Pulmonary artery endothelial cell (primary cell): ENCODE measurements around the gene DPY19L3. TPM values are rescaled to one million over a fixed set of nuclear protein-coding genes. Genes with fewer than 3 reads are reported as not detected.
"Not testable (repeated sequence)": the region's sequence is repeated elsewhere in the genome, so short reads cannot be mapped to it uniquely, and the experiment has no call there.

Experiments
- DNase-seq: peaks from one replicate; pipeline ENCODE4 v3.0.0-alpha.2; 2011; ENCODE audit warnings: low read depth, low spot score
- total RNA-seq: library from RNA; depleted of rRNA; stranded (reverse); fragments of >200 nt; gene quantifications from 2 replicates; pipeline ENCODE4 v1.2.3, GENCODE V29; 2014

Gene DPY19L3
- total RNA-seq, 1 donor from 2014 or later: 22.7 TPM

GRCh38 chr19:32442650-32443049 lies 37.1 kb downstream of the DPY19L3 start:
- no peak for DNase-seq

- not testable (repeated sequence) for DNase-seq
Measured at GRCh38 chr19:32447534-32447933, 42.0 kb downstream of the DPY19L3 start.

- DNase-seq: no peak
Measured at GRCh38 chr19:32448026-32448425, 42.5 kb downstream of the DPY19L3 start.

GRCh38 chr19:32450217-32450616 lies 44.6 kb downstream of the DPY19L3 start:
- no peak for DNase-seq

GRCh38 chr19:32453736-32454135 lies 48.2 kb downstream of the DPY19L3 start:
- DNase-seq: no peak

- DNase-seq: no peak
Measured at GRCh38 chr19:32456406-32456805, 50.8 kb downstream of the DPY19L3 start.

- no peak for DNase-seq
Measured at GRCh38 chr19:32457571-32458158, 52.1 kb downstream of the DPY19L3 start.

GRCh38 chr19:32458500-32459123 lies 53.0 kb downstream of the DPY19L3 start:
- no peak for DNase-seq

GRCh38 chr19:32459204-32459865 lies 53.8 kb downstream of the DPY19L3 start:
- no peak for DNase-seq

GRCh38 chr19:32460476-32460875 lies 54.9 kb downstream of the DPY19L3 start:
- DNase-seq: no peak

GRCh38 chr19:32464279-32464678 lies 58.7 kb downstream of the DPY19L3 start:
- no peak for DNase-seq

GRCh38 chr19:32465176-32465575 lies 59.6 kb downstream of the DPY19L3 start:
- DNase-seq: no peak

GRCh38 chr19:32469795-32470194 lies 64.2 kb downstream of the DPY19L3 start:
- no peak for DNase-seq

GRCh38 chr19:32471095-32471494 lies 65.5 kb downstream of the DPY19L3 start:
- no peak for DNase-seq

- DNase-seq: no peak
Measured at GRCh38 chr19:32471811-32472210, 66.2 kb downstream of the DPY19L3 start.

GRCh38 chr19:32475141-32476031 lies 69.8 kb downstream of the DPY19L3 start:
- no peak for DNase-seq

- DNase-seq: no peak
Measured at GRCh38 chr19:32476032-32476350, 70.4 kb downstream of the DPY19L3 start.

- no peak for DNase-seq
Measured at GRCh38 chr19:32480321-32480720, 74.8 kb downstream of the DPY19L3 start.

- DNase-seq: no peak
Measured at GRCh38 chr19:32483574-32483973, 78.0 kb downstream of the DPY19L3 start.

- no peak for DNase-seq
Measured at GRCh38 chr19:32489971-32490370, 84.4 kb downstream of the DPY19L3 start.

- no peak for DNase-seq
Measured at GRCh38 chr19:32497391-32497790, 91.8 kb downstream of the DPY19L3 start.

- no peak for DNase-seq
Measured at GRCh38 chr19:32498648-32499200, 93.2 kb downstream of the DPY19L3 start.
